Measurements from ENCODE around the gene EME1. TPM values are rescaled to one million over a fixed set of nuclear protein-coding genes. Genes with fewer than 3 reads are reported as not detected.

EME1 gene
- total RNA-seq, 4 donors from 2014 or later = 1.1 TPM; not detected in 3

DNA sequence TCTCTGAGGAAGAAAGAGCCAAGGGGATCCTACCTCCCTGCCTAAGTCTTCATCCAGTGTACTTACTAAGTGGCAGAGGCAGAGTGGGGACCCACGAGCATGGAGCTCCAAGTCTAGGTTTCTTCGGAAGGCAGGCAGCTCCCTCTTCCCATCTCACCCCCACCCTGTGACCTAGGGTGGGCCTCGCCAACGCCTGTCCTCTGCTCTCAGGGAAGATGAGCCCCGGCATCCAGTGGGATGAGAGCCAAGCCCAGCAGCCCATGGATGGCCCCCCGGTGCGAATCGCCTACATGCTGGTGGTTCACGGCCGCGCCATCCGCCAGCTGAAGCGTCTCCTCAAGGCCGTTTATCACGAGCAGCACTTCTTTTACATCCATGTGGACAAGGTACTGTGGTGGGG lies 18.8 kb upstream of the EME1 start:
- TF ChIP-seq, protein P1, sequence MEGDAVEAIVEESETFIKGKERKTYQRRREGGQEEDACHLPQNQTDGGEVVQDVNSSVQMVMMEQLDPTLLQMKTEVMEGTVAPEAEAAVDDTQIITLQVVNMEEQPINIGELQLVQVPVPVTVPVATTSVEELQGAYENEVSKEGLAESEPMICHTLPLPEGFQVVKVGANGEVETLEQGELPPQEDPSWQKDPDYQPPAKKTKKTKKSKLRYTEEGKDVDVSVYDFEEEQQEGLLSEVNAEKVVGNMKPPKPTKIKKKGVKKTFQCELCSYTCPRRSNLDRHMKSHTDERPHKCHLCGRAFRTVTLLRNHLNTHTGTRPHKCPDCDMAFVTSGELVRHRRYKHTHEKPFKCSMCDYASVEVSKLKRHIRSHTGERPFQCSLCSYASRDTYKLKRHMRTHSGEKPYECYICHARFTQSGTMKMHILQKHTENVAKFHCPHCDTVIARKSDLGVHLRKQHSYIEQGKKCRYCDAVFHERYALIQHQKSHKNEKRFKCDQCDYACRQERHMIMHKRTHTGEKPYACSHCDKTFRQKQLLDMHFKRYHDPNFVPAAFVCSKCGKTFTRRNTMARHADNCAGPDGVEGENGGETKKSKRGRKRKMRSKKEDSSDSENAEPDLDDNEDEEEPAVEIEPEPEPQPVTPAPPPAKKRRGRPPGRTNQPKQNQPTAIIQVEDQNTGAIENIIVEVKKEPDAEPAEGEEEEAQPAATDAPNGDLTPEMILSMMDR (IDR thresholded peaks at IDR 0.05) = no peak
- no peak for DNase-seq (ENCODE audit: low spot score)
- ATAC-seq (ENCODE audit: low FRiP score) = no peak

DNA sequence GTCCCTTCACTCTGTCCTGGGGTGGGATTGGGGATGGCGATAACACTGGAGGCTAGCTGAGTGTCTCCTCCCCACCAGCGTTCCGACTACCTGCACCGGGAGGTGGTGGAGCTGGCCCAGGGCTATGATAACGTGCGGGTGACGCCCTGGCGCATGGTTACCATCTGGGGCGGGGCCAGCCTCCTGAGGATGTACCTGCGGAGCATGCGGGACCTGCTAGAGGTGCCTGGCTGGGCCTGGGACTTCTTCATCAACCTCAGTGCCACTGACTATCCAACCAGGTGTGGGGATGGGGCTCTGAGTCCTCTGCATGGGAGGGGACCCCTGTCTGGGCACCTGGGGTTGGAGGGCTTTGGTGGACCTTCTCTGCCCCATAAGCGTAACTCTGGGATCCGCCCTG lies 18.3 kb upstream of the EME1 start:
- DNase-seq (ENCODE audit: low spot score) (no peak), ATAC-seq (ENCODE audit: low FRiP score) (no peak)
- TF ChIP-seq, protein P1 (IDR thresholded peaks at IDR 0.05) = no peak

DNA sequence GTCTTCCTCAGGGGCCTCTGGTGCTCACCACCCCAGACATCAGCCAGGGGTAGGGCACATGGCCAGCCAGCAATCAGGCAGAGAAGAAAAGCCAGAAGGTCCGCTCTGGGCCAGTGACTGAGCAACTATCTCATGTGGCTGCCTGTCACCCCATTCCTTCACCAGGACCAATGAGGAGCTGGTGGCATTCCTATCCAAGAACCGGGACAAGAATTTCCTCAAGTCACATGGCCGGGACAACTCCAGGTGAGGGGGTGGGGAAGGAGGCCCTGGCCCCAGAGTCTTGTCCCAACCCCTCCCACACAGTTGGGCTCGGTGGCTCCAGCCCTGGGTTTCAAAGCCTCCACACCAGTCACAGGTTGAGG lies 17.7 kb upstream of the EME1 start:
- DNase-seq (ENCODE audit: low spot score) (no peak), ATAC-seq (ENCODE audit: low FRiP score) (no peak)
- TF ChIP-seq, protein P1 (IDR thresholded peaks at IDR 0.05) = no peak

DNA sequence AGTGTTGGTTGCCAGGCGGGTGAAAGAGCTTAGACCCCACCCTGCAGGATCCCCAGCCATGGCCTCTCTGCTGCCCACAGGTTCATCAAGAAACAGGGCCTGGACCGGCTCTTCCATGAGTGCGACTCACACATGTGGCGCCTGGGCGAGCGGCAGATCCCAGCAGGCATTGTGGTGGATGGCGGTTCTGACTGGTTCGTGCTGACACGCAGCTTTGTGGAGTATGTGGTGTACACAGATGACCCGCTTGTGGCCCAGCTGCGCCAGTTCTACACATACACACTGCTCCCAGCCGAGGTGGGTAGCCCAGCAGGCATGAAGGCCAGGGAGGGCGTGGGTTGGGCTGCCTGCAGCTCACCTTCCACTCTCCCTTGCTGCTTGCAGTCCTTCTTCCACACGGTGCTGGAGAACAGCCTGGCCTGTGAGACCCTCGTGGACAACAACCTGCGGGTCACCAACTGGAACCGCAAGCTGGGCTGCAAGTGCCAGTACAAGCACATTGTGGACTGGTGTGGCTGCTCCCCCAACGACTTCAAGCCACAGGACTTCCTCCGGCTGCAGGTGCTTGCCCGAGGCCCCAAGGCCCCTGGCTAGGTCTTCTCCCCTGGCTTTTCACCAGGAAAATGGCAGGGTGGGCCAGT lies 17.2 kb upstream of the EME1 start:
- DNase-seq (ENCODE audit: low spot score) (no peak), ATAC-seq (ENCODE audit: low FRiP score) (no peak)
- TF ChIP-seq, protein P1 (IDR thresholded peaks at IDR 0.05) = no peak

DNA sequence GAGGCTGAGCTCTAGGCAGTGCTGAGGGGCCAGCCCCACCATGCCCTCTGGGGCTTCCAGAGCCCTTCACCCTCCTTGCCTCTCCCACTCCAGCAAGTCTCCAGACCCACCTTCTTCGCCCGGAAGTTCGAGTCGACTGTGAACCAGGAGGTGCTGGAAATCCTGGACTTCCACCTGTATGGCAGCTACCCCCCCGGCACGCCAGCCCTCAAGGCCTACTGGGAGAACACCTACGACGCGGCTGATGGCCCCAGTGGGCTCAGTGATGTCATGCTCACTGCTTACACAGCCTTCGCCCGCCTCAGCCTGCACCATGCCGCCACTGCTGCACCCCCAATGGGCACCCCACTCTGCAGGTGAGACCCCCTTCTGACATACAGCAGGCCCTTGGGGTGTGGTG lies 16.6 kb upstream of the EME1 start:
- ATAC-seq (ENCODE audit: low FRiP score) (no peak), DNase-seq (ENCODE audit: low spot score) (no peak)
- TF ChIP-seq, protein P1 (IDR thresholded peaks at IDR 0.05) = no peak

DNA sequence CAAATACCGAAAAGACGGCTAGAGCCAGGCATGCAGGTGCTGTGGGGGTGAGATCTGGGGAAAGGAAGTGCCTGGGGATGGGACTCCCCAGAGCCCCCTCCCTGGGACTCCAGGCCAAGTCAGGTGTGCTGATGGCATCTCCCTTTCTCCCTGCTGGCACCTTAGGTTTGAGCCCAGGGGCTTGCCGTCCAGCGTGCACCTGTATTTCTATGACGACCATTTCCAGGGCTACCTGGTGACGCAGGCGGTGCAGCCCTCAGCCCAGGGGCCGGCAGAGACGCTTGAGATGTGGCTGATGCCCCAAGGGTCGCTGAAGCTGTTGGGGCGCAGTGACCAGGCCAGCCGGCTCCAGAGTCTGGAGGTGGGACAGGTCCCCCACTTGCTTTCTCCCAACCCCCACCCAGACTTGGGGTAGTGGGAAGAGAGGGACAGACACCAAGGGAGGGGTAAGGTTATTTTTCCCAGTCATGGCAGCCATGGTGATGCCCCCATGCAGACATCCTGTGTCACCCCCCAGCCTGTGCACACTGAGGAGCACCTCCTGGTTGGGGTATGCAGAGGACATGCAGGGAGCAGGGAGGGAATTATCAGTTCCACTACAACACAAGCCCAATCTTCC lies 16.0 kb upstream of the EME1 start:
- DNase-seq (ENCODE audit: low spot score) = no peak
- TF ChIP-seq, protein P1 (IDR thresholded peaks at IDR 0.05) = no peak

DNA sequence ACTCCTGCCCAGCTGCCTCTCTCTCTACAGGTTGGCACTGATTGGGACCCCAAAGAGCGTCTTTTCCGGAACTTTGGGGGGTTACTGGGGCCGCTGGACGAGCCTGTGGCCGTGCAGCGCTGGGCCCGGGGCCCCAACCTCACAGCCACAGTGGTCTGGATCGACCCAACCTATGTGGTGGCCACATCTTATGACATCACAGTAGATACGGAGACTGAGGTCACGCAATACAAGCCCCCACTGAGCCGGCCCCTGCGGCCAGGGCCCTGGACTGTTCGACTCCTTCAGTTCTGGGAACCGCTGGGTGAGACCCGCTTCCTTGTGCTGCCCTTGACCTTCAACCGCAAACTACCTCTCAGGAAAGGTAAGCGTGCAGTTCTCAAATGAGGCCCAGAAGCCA lies 14.9 kb upstream of the EME1 start:
- no peak for DNase-seq (ENCODE audit: low spot score)
- ATAC-seq (ENCODE audit: low FRiP score) = no peak
- TF ChIP-seq, protein P1 (IDR thresholded peaks at IDR 0.05) = no peak

More for the DNA sequence above, 16.0 kb upstream of the EME1 start:
- ATAC-seq (ENCODE audit: low FRiP score) = no peak

Measured in omental fat pad (tissue), 4 donors.